ENCODE results near the gene TTC38.
"Not testable (repeated sequence)": the region's sequence is repeated elsewhere in the genome, so short reads cannot be mapped to it uniquely, and the experiment has no call there.

The TTC38 gene

DNA sequence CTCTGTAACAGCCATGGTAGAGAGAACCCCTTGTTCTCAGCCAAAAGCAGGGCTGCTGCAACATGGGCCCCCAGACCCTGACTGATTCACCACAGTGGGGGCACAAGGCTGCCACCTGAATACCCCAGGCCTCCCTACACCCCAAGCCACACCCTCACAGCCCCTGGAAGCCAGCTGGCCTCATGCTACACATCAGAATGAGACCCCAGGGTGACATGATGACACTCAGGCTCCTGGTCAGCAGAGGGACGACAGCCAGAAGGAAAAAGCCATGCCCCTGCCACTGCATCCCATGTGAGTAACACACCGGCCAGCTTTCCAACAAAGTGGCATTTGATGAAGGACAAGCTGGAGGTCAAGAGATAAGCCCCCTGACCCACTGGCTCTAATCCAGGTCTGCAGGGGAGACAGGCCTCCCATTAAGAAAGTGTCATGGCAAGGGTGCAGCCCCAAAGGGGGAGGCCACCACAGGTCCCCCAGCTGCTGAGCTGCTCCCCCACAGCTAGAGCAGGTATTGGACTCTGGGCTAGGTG, 20.3 kb upstream of the TTC38 start:
- no peak for DNase-seq

DNA sequence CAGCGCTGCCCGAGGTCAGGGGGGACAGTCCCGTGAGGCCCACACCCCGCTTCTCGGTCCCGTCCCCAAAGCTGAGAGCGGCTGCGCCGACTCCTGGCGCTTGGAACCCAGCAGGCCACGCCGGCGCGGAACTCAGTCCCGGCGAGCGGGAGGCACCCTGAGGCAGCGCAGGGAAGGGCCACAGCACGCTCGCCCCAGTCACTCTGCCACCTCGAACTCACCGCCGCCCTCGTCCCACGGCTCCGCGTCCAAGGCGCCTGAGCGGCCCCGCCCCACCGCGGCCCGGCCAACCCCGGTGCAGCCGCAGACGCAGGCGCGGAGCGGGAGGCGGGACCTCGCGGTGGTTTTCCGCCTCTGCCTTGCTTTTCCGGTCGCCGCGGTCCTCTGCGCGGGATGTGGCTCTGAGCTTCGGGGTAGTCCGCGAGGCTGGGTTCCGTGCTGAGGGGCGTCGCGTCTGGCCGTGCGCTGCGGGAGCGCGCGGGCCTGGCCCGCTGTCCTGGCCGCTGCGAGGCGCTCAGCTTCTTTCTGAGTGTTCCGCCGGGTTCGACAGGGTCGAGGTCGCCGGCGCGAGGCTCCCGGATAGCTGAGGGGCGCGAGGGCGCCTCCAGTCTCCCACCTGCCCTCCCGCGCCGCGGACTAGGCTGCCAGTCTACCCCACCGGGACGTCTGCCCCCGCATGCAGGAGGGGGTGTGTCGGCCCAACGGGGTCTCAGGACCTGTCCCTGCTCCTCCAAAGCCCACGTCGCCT, 17.6 kb upstream of the TTC38 start, which contains the start of gene CDPF1:
Gene CDPF1 (minus strand): TSS at position 259 of the 748 bp plus-strand sequence. CDS start 2,009 bp downstream, outside the sequence.
- peak; percentile 90 to 92 for DNase-seq

DNA sequence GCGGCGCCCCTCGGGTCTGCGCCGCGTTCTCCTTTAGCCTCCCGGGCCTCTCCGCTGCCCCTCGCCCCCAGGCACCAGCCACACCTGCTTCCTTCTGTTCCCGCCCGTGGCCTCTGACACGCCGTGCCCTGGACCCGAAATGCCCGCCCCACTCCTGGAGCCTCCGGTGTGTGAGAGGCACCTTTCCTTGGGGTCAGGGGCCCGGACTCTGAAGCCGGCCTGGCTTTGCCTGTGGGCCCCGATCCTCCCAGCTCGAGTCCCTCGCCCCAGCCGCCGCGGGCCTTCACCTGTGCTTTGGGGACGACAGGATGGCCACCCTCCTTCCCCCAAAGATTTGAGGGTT, 17.1 kb upstream of the TTC38 start:
- peak; percentile 15 to 27 for DNase-seq

DNA sequence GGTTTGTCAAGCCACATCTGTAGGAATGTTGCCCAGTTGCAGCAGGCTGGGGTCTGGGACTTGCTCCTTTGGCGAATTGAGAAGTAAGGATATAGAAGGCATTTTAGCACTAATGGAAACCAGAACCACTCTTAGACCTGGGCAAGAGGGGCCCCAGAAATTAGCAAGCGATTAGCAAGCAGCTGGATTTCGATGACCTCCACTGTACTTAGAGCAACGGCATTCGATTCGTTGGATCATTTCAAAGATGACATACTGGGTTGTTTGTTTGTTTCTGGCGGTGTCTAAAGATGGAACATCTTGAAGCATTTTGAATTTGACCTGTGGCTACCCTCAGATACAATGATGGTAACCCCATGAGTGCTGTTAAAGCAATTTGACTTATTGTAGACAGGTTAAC, 16.5 kb upstream of the TTC38 start:
- DNase-seq, result no peak

DNA sequence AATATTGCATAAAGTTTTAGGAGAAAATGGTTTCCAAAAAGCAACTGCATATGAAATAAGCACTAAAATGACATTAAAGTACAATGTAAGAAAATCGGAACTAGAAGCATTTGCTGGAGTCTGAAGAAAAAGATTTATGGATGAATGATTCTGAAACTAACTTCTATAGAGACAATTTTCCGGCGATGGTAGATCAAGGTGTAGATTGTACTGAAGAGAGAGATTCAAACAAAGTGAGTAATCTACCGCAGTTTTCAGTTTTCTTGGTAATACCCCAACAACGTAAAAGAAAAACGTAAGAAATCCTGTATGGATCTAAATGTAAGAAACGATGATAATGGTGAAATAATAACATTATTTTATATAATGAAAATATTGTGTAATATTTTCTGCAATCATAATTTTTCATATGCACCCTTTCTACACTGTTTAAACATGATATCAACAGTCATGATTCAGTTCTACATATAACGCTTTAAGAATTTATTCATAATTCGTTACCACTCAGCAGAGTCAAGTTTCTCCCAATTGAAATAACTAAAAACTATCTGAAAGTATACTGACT, 15.9 kb upstream of the TTC38 start:
- DNase-seq, result no peak

DNA sequence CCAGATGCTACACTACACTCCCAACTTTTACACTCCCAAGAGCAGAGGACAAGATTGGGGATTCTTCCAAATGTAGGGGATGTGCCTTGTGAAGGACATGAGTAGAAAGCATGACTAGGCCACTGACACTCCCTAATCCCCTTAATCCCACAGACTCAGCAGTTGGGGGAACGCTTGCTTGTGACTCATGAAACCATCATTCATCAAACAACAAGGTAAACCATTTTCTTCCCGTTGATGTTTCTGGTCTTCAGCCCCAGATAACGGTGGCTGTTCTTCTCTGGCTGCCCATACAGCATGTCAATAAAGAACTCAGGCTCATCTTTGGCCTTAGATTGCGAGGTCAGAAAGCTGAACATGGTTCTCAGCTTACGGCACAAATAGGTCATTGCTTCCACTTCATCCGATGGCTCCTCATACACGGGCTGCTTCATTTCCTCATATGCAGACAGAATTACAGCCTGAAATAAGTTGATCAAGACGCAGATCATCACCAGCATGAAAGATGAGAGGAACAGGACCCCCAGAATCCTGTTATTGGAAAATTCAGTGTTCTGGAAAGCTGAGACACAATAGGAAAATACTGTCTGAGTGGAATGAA, 11.3 kb upstream of the TTC38 start:
- no peak for DNase-seq

DNA sequence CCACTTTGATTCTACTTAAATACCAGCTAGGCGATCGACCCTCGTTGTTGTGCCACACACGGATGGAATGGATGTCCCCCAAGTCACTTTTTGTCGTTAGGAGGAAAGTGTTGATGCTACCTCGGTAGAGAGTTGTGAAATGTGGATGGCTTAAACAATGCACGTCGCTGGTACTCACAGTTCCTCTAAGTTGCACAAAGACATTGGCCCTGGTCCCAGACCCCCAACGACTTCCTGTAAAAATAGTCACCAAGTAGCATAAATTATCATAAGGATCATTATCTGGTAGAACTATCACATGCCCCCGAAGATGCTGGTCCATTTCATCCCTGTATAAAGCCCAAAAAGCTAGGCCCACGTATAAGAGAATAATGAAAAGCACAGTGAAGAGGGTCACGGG, 8.4 kb upstream of the TTC38 start:
- DNase-seq, result no peak

DNA sequence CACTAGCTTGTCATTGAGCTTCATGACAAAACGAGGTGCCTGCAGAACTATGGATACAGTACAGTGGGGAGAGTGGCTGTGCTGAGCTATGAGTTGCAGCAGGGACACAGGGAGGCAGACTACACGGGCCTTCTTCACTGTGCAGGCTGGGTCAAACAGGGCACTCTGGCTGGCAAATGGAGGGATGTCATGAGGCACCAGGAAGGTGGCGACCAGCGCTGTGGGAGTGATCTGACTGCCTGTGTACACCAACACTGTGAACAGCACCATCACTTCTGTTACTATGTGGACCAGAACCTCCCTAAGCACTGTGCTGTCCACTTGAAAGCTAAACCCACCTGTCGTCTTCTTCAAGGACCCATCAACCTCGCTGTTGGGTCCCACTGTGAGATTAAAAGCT, 7.8 kb upstream of the TTC38 start:
- no peak for DNase-seq

DNA sequence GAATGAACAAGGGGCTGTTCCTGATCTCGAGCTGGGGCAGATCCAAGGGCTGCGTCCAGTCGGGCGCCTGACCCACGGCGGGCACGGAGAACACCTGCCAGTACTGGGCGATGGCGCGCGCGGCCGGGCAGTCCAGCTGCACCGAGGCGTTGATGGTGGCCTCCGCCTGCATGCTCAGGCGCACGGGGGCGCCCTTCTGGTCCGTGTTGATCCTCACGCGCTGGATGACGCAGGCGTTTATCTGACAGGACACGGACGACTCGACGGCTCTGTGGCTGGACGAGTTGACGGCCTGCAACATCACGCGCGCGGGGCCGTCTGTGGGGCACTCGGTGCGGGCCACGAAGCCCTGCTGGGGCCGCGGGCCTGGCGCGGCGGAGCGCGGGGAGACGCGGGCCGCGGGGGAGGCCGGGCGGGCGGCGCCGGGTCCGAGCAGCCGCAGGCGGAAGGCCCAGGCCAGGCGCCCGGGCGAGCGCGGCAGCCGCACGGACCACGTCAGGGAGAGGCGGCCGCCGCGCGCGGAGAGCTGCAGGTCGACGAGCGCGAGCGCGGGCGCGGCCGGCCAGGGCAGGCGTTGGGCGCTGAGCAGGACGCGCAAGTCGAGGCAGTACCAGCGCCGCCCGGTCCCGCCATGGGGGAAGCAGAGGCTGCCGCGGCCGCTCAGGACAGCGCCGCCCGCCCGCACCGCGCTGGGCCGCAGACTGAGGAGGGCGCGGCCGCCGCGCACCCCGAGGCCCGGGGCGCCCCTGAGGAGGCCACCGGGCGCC, 5.2 kb upstream of the TTC38 start:
- DNase-seq, result peak; percentile 45 to 59

DNA sequence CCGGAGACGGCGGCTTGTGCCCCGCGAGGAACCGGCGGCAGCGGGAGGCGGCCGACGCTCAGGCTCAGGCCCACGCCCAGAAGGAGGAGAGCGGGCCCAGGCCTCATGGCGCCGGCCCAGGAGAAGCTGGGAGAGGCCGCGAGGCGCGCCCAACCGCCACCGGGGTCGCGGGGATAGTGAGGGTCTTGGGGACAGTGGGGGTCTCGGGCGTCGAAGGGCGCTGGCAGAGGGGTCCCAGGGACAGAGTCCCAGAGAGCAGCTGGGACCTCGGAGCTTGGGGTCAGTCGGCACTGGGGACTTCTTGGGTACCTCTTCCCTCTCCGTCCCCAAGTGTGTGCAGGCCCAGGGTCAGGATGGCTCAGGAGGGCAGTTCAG, 4.6 kb upstream of the TTC38 start, which contains the start of gene PKDREJ:
Gene PKDREJ (minus strand): TSS at position 128 of the 375 bp plus-strand sequence. CDS start 21 bp downstream, at position 107.
- DNase-seq, result no peak

DNA sequence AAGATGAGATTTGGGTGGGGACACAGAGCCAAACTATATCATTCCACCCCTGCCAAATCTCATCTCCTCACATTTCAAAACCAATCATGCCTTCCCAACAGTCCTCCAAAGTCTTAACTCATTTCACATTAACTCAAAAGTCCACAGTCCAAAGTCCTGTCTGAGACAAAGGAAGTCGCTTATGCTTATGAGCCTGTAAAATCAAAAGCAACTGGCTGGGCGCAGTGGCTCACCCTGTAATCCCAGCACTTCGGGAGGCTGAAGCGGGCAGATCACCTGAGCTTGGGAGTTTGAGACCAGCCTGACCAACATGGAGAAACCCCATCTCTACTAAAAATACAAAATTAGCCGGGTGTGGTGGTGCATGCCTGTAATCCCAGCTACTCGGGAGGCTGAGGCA, 3.3 kb upstream of the TTC38 start:
- DNase-seq, result not testable (repeated sequence)

DNA sequence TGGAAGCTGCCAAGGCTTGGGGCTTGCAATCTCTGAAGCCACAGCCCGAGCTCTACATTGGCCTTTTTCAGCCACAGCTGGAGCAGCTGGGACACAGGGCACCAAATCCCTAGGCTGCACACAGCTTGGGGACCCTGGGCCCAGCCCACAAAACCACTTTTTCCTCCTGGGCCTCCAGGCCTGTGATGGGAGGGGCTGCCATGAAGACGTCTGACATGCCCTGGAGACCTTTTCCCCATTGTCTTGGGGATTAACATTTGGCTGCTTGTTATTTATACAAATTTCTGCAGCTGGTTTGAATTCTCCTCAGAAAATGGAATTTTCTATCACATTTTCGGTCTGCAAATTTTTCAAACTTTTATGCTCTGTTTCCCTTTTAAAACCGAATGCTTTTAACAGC, 2.2 kb upstream of the TTC38 start:
- not testable (repeated sequence) for DNase-seq

DNA sequence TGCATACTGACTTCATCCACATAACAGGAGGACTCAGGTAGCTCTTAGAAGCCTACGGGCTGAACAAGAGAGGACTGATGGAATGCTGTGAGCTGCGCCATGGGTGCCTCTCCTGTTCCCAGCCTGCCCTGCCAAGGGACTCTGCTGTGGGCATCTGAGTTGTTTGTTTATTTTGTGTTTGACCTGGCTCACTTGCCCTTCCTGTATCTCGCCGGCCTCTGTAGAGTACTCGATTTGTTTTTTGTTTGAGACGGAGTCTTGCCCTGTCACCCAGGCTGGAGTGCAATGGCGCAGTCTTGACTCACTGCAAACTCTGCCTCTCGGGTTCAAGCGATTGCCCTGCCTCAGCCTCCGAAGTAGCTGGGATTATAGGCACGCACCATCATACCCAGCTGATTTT, 1.8 kb downstream of the TTC38 start:
- DNase-seq, result no peak

DNA sequence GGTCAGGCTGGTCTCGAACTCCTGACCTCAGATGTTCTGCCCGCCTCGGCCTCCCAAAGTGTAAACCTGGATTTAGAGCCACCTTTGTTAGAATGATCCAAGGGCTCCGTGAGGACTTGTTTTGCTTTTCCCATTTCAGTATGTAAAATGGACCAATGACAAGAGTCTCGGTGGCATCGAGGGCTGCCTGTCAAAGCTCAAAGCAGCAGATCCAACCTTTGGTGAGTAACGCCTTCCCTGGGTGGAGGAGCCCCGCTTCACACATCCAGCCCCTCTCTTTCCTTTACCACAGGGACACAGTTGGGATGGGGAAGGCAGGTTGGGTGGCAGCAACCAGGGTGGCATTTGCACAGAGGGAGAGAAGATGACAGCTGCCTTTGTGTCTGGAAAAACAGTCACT, 4.4 kb downstream of the TTC38 start:
- DNase-seq, result no peak

DNA sequence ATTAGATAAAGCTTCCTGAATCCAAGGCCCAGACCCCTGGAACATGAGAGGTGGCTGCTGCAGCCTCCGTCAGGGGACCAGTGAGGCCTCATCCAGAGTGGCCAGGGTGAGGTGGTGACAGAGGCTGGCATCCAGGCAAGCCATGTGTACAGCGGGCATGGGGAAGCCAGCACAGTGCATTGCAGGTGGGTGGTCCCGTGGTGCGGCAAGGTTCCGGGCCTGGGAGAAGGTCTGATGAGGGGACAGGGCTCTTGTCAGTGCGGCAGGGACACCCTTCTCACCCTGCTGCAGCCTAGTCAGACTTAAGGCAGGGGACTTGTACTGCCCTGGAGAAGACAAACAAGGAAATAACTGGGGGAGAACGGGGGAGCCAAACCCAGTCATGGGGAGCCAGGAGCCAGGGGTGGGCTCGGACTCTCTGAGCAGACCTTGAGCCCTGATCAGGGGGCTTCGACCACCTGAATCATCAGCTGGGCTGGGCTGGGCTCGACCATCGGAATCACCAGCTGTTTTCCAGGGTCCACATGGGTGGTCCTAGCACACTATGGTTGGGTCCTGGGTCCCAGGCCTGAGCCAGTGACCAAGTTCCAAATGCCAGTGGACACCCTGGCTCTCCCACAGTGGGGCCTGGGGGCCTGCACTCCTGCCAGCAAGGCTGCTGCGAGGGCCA, 5.1 kb downstream of the TTC38 start:
- DNase-seq, result no peak

DNA sequence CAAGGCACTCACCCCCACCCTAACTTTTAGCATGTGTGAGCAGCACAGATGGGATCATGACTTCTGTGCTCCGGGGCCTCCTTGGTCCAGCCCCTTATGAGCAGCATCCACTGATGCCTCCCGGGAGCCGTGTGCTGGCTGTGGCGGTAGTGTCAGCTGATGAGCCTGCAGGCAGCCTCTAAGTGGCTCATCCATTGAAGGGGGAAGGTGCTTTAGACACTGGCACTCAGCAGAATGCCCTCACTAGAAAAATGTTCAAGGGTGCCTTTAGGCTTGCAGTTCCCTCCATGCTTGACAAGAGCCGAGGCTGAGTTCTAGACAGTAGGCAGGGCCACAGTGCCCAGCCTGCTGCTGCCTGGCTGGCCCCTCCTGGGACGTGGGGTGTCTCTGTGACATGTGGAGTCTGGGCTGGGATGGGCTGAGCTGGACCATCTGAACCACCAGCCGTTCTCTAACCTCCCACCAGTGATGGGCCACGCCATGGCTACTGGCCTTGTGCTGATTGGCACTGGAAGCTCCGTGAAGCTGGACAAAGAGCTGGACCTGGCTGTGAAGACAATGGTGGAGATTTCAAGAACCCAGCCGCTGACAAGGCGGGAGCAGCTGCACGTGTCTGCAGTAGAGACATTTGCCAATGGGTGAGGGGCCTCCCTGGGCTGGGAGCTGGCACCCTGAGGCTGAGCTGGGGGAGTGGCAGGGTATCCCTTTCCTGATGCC, 5.8 kb downstream of the TTC38 start:
- DNase-seq, result no peak

DNA sequence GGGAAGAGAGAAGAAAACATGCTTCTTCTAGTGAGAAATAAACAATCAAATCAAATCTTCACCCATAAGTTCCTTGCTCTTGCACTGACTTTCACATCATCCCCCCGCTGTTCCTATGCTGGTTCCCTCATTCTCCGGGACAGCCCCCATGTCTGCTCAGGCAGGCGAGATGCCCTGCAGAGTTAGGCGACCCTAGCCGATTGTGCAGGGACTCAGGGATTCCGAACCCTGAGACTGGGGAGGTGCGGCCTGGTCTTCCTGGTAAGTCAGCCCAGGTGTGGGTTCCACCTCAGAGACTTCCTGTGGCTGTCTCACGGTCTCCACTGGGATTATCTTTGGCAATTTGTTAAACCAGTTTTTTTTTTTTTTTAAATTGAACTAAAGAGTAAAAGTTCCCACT, 6.6 kb downstream of the TTC38 start:
- no peak for DNase-seq

DNA sequence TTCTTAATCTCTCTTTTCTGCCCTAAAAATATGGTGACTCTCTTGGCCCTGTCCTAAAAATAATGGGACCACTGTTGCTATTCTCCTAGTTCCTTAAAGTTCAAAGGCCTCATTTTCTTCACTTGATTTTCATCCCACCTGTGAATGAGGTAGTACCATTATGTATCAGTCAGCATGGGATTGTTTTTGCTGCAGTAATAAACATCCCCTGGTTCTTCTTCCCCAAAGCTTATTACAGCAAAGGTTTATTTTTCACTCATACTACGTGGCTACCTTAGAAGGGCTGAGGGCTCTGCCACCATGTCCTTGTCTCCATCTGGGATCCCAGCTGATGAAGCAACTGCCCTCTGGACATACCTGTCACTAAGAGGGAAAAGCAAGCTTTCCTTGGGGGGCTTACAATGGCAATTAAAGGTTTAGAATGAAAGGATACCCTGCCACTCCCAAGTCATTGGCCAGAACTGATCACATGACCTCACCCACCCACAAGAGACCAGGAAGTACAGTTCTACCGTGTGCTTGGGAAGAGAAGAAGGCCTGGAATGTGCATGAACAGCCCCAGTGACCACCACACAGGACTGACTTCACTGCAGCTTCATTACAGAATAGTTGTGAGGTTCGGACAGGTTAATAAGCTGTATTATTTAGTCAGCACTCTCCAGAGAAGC, 7.8 kb downstream of the TTC38 start:
- DNase-seq, result no peak

DNA sequence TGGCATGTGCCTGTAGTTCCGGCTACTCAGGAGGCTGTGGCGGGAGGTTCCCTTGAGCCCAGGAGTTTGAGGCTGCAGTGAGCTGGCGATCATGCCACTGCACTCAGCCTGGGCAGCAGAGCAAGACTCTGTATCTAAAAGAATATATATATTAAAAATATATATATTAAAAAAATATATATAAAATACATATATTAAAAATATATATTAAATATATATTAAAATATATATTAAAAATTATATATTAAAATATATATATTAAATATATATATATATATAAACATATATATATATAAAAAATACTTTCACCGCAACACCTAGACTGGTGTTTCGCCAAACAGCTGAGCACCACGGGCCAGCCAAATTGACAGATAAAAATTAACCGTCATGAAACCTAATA, 8.8 kb downstream of the TTC38 start:
- DNase-seq, result no peak

DNA sequence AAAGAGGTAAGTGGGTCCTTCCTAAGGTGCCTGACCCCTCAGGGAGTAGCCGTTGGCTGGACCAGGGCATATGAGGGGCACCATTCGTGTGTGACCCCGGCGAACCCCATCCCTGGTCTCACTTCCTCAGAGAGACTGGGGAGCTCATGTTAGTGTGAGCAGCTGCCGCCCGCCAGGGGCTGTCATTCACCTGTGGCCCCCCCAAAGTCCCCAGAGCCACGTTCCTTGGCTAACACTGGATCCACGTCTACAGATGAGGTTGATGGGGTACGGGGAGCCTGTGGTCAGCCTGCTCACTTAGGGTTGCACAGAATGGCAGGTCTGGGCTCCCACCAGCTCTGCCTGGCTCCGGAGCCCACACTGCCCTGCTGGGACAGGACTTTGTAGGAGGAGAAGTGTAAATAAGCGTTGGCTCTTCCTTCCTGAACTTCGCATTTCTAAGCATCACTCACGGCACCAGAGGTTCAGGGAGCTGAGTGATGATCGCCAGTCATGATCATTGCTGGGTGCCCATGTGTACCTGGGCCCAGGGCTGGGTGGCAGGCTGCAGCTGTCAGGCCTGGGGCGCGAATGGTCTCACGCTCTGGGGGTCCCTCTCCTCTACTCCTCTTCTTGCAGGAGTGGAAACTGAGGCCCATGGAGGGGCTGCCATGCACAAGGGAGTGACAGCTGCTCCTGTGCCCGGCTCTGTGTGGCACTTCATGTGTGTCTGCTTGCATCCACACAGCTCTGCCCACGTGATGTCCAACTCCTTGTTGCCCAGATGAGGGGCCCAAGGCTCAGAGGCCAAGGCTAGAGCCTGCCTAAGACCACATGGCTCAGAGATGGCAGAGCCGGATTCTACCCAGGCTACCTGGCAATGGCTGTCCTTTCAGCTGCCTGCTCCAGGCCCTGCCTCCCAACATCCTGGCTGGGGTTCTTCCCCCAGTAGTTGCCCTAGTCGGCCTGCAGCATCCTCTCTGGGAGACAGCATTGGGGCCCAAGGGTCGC, 11.1 kb downstream of the TTC38 start:
- DNase-seq, result no peak

All from activated CD4-positive, alpha-beta T cell treated with anti-CD3 and anti-CD28 coated beads, Interleukin-2, amount 50 U/mL, for 48 hours (primary cell).